ENCODE results near the gene EFEMP2.

The EFEMP2 gene

GRCh38 chr11:65871811-65872548 lies 620 bp downstream of the EFEMP2 start:
- Histone ChIP-seq H3K9ac (ENCODE audit: insufficient read length, low read depth) (peak overlapping the region; percentile 68), H3K4me1 (ENCODE audit: insufficient read depth, insufficient read length) (peaks cover 21% of the 10 kb centered on the region), H3K9me3 (ENCODE audit: insufficient read depth, low read length) (no peaks in the 10 kb centered on the region), H3K27me3 (ENCODE audit: insufficient read depth, insufficient read length) (no peaks in the 10 kb centered on the region), H3K4me3 (ENCODE audit: insufficient read length, low read depth) (peak overlapping the region; percentile 64), H3K36me3 (ENCODE audit: insufficient read depth, insufficient read length, low read length) (peaks cover 41% of the 10 kb centered on the region)
- DNase-seq (ENCODE audit: low read depth, low spot score): no peak
- TF ChIP-seq YY1 (IDR thresholded peaks at IDR 0.05; ENCODE audit: insufficient read depth, insufficient read length): no peak
- TF ChIP-seq ZNF274 (IDR thresholded peaks at IDR 0.05; ENCODE audit: low read depth, low read length): no peak
- TF ChIP-seq SUZ12 (IDR thresholded peaks at IDR 0.05; ENCODE audit: extremely low read depth, insufficient read depth, insufficient read length): no peak

GRCh38 chr11:65870706-65871681 lies 1.6 kb downstream of the EFEMP2 start:
- H3K36me3 ChIP-seq (ENCODE audit: insufficient read depth, insufficient read length, low read length): peaks cover 51% of the 10 kb centered on the region
- peak overlapping the region; percentile 64 for H3K4me3 ChIP-seq (ENCODE audit: insufficient read length, low read depth)
- H3K4me1 ChIP-seq (ENCODE audit: insufficient read depth, insufficient read length): peaks cover 27% of the 10 kb centered on the region
- H3K9me3 ChIP-seq (ENCODE audit: insufficient read depth, low read length): no peaks in the 10 kb centered on the region
- H3K9ac ChIP-seq (ENCODE audit: insufficient read length, low read depth): peak overlapping the region; percentile 68
- DNase-seq (ENCODE audit: low read depth, low spot score): no peak
- H3K27me3 ChIP-seq (ENCODE audit: insufficient read depth, insufficient read length): no peaks in the 10 kb centered on the region
- TF ChIP-seq YY1 (IDR thresholded peaks at IDR 0.05; ENCODE audit: insufficient read depth, insufficient read length): no peak
- no peak for TF ChIP-seq ZNF274 (IDR thresholded peaks at IDR 0.05; ENCODE audit: low read depth, low read length)
- no peak for TF ChIP-seq SUZ12 (IDR thresholded peaks at IDR 0.05; ENCODE audit: extremely low read depth, insufficient read depth, insufficient read length)

DNA sequence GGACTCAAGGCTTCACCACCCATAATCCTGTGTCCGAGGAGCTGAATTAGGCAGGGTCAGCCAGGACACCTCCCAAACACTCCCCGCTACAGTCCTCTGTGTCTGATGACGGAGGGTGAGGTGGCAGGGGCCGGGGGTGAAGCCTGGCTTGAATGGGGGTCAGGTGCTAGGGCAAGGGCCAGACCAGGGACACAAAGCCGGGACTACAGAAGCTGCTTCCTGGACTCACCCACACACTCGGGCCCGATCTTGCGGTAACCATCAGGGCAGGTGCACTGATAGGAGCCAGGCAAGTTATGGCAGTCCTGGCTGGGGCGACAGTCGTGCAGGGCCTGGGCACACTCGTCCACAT lies 2.3 kb downstream of the EFEMP2 start:
- Histone ChIP-seq H3K27me3 (ENCODE audit: insufficient read depth, insufficient read length) (no peaks in the 10 kb centered on the region), H3K4me1 (ENCODE audit: insufficient read depth, insufficient read length) (peaks cover 27% of the 10 kb centered on the region), H3K36me3 (ENCODE audit: insufficient read depth, insufficient read length, low read length) (peaks cover 58% of the 10 kb centered on the region), H3K4me3 (ENCODE audit: insufficient read length, low read depth) (no peak overlapping the region), H3K9ac (ENCODE audit: insufficient read length, low read depth) (no peak overlapping the region), H3K9me3 (ENCODE audit: insufficient read depth, low read length) (no peaks in the 10 kb centered on the region)
- TF ChIP-seq YY1 (IDR thresholded peaks at IDR 0.05; ENCODE audit: insufficient read depth, insufficient read length) (no peak), ZNF274 (IDR thresholded peaks at IDR 0.05; ENCODE audit: low read depth, low read length) (no peak), SUZ12 (IDR thresholded peaks at IDR 0.05; ENCODE audit: extremely low read depth, insufficient read depth, insufficient read length) (no peak)
- no peak for DNase-seq (ENCODE audit: low read depth, low spot score)

- no peaks in the 10 kb centered on the region for H3K27me3 ChIP-seq (ENCODE audit: insufficient read depth, insufficient read length)
- peak overlapping the region; percentile 17 for H3K9ac ChIP-seq (ENCODE audit: insufficient read length, low read depth)
- H3K9me3 ChIP-seq (ENCODE audit: insufficient read depth, low read length): no peaks in the 10 kb centered on the region
- H3K36me3 ChIP-seq (ENCODE audit: insufficient read depth, insufficient read length, low read length): peaks cover 63% of the 10 kb centered on the region
- TF ChIP-seq YY1 (IDR thresholded peaks at IDR 0.05; ENCODE audit: insufficient read depth, insufficient read length) (no peak), ZNF274 (IDR thresholded peaks at IDR 0.05; ENCODE audit: low read depth, low read length) (no peak), SUZ12 (IDR thresholded peaks at IDR 0.05; ENCODE audit: extremely low read depth, insufficient read depth, insufficient read length) (no peak)
- no peak overlapping the region for H3K4me3 ChIP-seq (ENCODE audit: insufficient read length, low read depth)
- no peak for DNase-seq (ENCODE audit: low read depth, low spot score)
- H3K4me1 ChIP-seq (ENCODE audit: insufficient read depth, insufficient read length): peaks cover 27% of the 10 kb centered on the region
Measured at GRCh38 chr11:65869643-65870306, 2.8 kb downstream of the EFEMP2 start.

DNA sequence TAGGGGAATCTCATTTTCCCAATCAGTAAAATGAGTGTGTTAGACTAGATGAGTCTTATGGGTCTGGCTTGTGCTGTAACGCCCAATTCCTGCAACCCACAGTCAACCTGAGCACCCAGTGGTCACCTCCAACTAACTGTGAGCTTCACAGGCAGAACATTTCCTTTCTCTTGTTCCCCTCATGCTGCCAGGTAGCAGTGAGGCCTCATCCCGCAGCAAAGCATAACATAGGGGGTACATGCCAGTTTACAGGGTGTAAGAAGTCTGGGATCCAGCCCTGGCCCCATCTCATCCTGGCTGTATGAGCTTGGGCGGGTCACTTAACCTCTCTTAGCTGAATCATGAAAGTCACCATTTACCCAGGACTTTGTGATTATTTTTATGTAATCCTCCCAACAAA lies 3.7 kb downstream of the EFEMP2 start:
- Histone ChIP-seq H3K36me3 (ENCODE audit: insufficient read depth, insufficient read length, low read length) (peaks cover 71% of the 10 kb centered on the region), H3K9me3 (ENCODE audit: insufficient read depth, low read length) (no peaks in the 10 kb centered on the region)

DNA sequence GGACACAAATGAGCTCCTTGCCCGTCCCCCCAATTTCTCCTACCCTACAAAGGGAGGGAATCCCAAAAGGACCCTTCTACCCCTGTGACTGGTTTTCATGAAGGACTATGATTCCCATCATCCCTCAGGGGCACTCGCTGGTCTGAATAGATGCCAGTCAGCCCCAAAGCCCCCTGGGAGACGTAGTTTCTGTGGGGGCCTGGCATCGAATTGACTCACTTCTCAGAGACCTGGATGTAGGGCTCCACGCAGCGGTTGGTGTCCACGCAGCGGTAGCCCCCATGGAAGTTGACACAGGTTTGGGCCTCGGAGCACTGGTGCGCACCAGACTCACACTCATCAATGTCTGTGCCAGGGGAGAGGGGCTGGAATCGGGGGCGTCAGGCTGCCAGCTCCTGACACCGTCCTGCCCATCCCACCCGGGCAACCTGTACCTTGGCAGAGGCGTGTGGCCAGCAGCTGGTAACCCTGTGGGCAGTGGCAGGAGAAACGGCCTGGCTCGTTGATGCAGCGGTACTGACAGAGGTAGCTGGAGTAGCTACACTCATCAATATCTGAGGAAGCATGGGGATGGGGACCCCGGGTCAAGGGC lies 4.4 kb downstream of the EFEMP2 start:
- TF ChIP-seq YY1 (IDR thresholded peaks at IDR 0.05; ENCODE audit: insufficient read depth, insufficient read length): no peak
- Histone ChIP-seq H3K4me3 (ENCODE audit: insufficient read length, low read depth) (no peak overlapping the region), H3K4me1 (ENCODE audit: insufficient read depth, insufficient read length) (peaks cover 32% of the 10 kb centered on the region), H3K9ac (ENCODE audit: insufficient read length, low read depth) (no peak overlapping the region), H3K9me3 (ENCODE audit: insufficient read depth, low read length) (no peaks in the 10 kb centered on the region), H3K36me3 (ENCODE audit: insufficient read depth, insufficient read length, low read length) (peaks cover 79% of the 10 kb centered on the region), H3K27me3 (ENCODE audit: insufficient read depth, insufficient read length) (no peaks in the 10 kb centered on the region)
- DNase-seq (ENCODE audit: low read depth, low spot score): no peak

More for the DNA sequence above, 3.7 kb downstream of the EFEMP2 start:
- no peak for DNase-seq (ENCODE audit: low read depth, low spot score)
- peaks cover 27% of the 10 kb centered on the region for H3K4me1 ChIP-seq (ENCODE audit: insufficient read depth, insufficient read length)
- H3K27me3 ChIP-seq (ENCODE audit: insufficient read depth, insufficient read length): no peaks in the 10 kb centered on the region
- H3K9ac ChIP-seq (ENCODE audit: insufficient read length, low read depth): no peak overlapping the region
- TF ChIP-seq SUZ12 (IDR thresholded peaks at IDR 0.05; ENCODE audit: extremely low read depth, insufficient read depth, insufficient read length) (no peak), YY1 (IDR thresholded peaks at IDR 0.05; ENCODE audit: insufficient read depth, insufficient read length) (no peak), ZNF274 (IDR thresholded peaks at IDR 0.05; ENCODE audit: low read depth, low read length) (no peak)
- H3K4me3 ChIP-seq (ENCODE audit: insufficient read length, low read depth): no peak overlapping the region
